ENCODE data around the gene MRAP2. TPM values are rescaled to one million over a fixed set of nuclear protein-coding genes. Genes with fewer than 3 reads are reported as not detected.

The MRAP2 gene
- total RNA-seq, 1 experiment from 2014 or later = 4.9 TPM

GRCh38 chr6:84089081-84089480, 55.5 kb downstream of the MRAP2 start (continued):
- no peak for TF ChIP-seq ZNF532 (CRISPR knock-in tag; IDR thresholded peaks at IDR 0.05; ENCODE audit: borderline replicate concordance)
- TF ChIP-seq OVOL2 (CRISPR knock-in tag; IDR thresholded peaks at IDR 0.05; ENCODE audit: borderline replicate concordance) = no peak
- TF ChIP-seq HMGA2 (CRISPR knock-in tag; IDR thresholded peaks at IDR 0.05) = no peak
- TF ChIP-seq, protein P1, sequence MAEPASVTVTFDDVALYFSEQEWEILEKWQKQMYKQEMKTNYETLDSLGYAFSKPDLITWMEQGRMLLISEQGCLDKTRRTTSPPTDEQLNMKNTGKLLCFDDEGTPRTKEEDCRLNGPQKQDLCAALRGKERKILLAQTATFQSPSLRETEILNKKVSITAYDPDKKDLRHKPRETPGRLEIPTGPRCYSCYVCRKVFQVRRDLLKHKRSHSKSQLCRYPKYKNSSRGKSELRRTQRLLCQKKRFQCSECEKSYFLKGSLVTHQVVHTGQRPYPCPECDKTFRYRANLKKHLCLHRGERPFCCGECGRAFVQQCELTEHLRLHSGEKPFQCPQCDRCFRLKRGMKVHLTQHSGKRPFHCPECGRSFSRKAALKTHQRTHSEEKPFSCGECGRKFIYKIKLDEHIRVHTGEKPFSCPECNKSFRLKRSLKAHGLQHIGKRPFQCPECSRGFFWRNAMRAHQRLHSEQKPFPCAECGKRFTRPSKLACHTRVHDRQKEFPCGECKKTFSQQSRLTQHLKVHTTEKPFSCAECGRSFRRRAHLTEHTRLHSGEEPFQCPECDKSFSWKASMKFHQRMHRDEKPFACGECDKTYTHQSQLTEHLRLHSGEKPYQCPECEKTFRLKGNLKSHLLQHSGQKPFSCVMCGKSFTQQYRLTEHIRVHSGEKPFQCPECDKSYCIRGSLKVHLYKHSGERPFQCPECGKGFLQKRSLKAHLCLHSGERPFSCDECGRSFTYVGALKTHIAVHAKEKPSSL (CRISPR knock-in tag; conservative IDR thresholded peaks at IDR 0.05) = no peak
- TF ChIP-seq IRF2 (CRISPR knock-in tag; IDR thresholded peaks at IDR 0.05; ENCODE audit: borderline replicate concordance, low read depth) = no peak
- TF ChIP-seq, protein P2, sequence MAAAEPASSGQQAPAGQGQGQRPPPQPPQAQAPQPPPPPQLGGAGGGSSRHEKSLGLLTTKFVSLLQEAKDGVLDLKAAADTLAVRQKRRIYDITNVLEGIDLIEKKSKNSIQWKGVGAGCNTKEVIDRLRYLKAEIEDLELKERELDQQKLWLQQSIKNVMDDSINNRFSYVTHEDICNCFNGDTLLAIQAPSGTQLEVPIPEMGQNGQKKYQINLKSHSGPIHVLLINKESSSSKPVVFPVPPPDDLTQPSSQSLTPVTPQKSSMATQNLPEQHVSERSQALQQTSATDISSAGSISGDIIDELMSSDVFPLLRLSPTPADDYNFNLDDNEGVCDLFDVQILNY (CRISPR knock-in tag; IDR thresholded peaks at IDR 0.05) = no peak

GRCh38 chr6:84089552-84089951, 56.0 kb downstream of the MRAP2 start:
- DNase-seq (ENCODE audit: low spot score) (no peak), ATAC-seq (no peak)
- Mint-ChIP-seq H3K9me3 (peaks cover 10% of the 10 kb centered on the region), H3K4me1 (peaks cover 55% of the 10 kb centered on the region), H3K27me3 (ENCODE audit: low read depth) (no peaks in the 10 kb centered on the region), H3K27ac (no peak overlapping the region), H3K36me3 (peaks cover 3% of the 10 kb centered on the region; the same call in 1 of the 2 replicates), H3K4me3 (no peak overlapping the region)
- ChIA-PET POLR2A (no interaction called here), CTCF (no interaction called here)
- TF ChIP-seq, protein P2 (CRISPR knock-in tag; IDR thresholded peaks at IDR 0.05) = no peak
- TF ChIP-seq RORB (CRISPR knock-in tag; IDR thresholded peaks at IDR 0.05) (no peak), ZNF532 (CRISPR knock-in tag; IDR thresholded peaks at IDR 0.05; ENCODE audit: borderline replicate concordance) (no peak), MLX (CRISPR knock-in tag; IDR thresholded peaks at IDR 0.05) (no peak), STAT6 (CRISPR knock-in tag; conservative IDR thresholded peaks at IDR 0.05; ENCODE audit: low read depth) (no peak)
- TF ChIP-seq, protein P3, sequence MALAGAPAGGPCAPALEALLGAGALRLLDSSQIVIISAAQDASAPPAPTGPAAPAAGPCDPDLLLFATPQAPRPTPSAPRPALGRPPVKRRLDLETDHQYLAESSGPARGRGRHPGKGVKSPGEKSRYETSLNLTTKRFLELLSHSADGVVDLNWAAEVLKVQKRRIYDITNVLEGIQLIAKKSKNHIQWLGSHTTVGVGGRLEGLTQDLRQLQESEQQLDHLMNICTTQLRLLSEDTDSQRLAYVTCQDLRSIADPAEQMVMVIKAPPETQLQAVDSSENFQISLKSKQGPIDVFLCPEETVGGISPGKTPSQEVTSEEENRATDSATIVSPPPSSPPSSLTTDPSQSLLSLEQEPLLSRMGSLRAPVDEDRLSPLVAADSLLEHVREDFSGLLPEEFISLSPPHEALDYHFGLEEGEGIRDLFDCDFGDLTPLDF (CRISPR knock-in tag; IDR thresholded peaks at IDR 0.05) = no peak
- TF ChIP-seq, protein P4, sequence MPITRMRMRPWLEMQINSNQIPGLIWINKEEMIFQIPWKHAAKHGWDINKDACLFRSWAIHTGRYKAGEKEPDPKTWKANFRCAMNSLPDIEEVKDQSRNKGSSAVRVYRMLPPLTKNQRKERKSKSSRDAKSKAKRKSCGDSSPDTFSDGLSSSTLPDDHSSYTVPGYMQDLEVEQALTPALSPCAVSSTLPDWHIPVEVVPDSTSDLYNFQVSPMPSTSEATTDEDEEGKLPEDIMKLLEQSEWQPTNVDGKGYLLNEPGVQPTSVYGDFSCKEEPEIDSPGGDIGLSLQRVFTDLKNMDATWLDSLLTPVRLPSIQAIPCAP (CRISPR knock-in tag; IDR thresholded peaks at IDR 0.05) = no peak
- TF ChIP-seq, protein P5, sequence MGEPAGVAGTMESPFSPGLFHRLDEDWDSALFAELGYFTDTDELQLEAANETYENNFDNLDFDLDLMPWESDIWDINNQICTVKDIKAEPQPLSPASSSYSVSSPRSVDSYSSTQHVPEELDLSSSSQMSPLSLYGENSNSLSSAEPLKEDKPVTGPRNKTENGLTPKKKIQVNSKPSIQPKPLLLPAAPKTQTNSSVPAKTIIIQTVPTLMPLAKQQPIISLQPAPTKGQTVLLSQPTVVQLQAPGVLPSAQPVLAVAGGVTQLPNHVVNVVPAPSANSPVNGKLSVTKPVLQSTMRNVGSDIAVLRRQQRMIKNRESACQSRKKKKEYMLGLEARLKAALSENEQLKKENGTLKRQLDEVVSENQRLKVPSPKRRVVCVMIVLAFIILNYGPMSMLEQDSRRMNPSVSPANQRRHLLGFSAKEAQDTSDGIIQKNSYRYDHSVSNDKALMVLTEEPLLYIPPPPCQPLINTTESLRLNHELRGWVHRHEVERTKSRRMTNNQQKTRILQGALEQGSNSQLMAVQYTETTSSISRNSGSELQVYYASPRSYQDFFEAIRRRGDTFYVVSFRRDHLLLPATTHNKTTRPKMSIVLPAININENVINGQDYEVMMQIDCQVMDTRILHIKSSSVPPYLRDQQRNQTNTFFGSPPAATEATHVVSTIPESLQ (CRISPR knock-in tag; IDR thresholded peaks at IDR 0.05) = no peak

Data from WTC11 (cell line).